ENCODE data around the gene ORAI2.

DNA sequence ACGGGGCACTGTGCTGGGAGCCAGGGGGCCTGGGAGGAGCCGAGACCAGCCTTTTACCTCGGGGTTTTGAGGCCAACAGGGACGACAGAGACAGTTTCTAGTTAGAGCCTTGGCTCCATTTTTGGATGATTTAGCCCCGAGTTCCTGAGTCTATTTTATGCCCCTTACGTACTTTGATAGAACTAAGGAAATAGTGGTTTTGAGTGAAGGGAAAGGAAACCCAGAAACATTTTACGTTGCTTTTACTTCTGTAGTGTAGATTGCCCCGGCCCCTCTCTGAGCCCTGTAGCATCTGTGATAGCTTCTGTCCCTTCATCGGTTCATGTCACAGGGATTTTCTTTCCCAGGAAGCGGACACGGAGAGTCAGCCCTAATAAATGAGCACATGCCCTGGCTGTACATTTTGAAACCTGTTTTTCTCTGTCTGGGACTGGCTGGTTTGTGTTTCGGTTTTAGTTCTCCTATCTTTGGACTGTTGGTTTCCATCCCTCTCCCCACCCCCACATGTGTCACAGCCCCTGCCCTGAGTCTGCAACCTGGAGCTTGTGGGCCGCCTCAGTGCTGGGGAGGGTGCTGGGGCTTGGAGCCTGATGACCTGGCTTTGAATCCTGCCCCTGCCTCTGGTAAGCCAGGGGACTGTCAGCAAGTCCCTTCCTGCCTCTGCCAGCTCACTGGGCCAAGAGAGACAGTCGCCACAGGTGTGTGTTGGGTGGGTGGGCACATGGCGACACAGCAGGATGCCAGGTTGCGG is 6.9 kb upstream of the ORAI2 start:
- TF ChIP-seq, protein P1, sequence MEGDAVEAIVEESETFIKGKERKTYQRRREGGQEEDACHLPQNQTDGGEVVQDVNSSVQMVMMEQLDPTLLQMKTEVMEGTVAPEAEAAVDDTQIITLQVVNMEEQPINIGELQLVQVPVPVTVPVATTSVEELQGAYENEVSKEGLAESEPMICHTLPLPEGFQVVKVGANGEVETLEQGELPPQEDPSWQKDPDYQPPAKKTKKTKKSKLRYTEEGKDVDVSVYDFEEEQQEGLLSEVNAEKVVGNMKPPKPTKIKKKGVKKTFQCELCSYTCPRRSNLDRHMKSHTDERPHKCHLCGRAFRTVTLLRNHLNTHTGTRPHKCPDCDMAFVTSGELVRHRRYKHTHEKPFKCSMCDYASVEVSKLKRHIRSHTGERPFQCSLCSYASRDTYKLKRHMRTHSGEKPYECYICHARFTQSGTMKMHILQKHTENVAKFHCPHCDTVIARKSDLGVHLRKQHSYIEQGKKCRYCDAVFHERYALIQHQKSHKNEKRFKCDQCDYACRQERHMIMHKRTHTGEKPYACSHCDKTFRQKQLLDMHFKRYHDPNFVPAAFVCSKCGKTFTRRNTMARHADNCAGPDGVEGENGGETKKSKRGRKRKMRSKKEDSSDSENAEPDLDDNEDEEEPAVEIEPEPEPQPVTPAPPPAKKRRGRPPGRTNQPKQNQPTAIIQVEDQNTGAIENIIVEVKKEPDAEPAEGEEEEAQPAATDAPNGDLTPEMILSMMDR (IDR thresholded peaks at IDR 0.05): no peak
- peak in 1 of 4 donors; percentile 8 for TF ChIP-seq POLR2A (IDR thresholded peaks at IDR 0.05)

Data from esophagus squamous epithelium (tissue), 4 donors.